Fibroblast of lung (primary cell): ENCODE results near the gene PLB1. TPM values are rescaled to one million over a fixed set of nuclear protein-coding genes. Genes with fewer than 3 reads are reported as not detected.

Source experiments
- DNase-seq, 2 donors: peaks; one replicate each; pipeline versions ENCODE4 v3.0.0 to v3.0.0-alpha.2; 2010; ENCODE audit warnings: low read depth in 2 of 2
- H2AFZ ChIP-seq: 2 replicates; pipeline ENCODE4 v1.5.1; 2012; ENCODE audit warnings: low read length, control low read depth, inconsistent platforms
- H3K27ac ChIP-seq: 2 replicates; pipeline ENCODE4 v1.5.1; 2011; ENCODE audit warnings: low read length, control low read depth; ENCODE audit not compliant: insufficient read depth
- H3K27me3 ChIP-seq: 2 replicates; pipeline ENCODE4 v1.5.1; 2011; ENCODE audit warnings: mild to moderate bottlenecking, low read length; ENCODE audit not compliant: control insufficient read depth, insufficient read depth
- H3K36me3 ChIP-seq: 2 replicates; pipeline ENCODE4 v1.5.1; 2011; ENCODE audit warnings: low read length; ENCODE audit not compliant: control insufficient read depth, insufficient read depth
- H3K4me1 ChIP-seq: 2 replicates; pipeline ENCODE4 v1.5.1; 2011; ENCODE audit warnings: low read length; ENCODE audit not compliant: control insufficient read depth, insufficient read depth; ENCODE audit errors: extremely low read depth
- H3K4me2 ChIP-seq: 2 replicates; pipeline ENCODE4 v1.5.1; 2011; ENCODE audit warnings: low read length, control low read depth; ENCODE audit not compliant: insufficient read depth; ENCODE audit errors: extremely low read depth
- H3K4me3 ChIP-seq, 4 experiments: fragments of 200-600 bp in 1 of 4; sonication (generic) in 1 of 4; replicated peaks in 1 of 4; 2 replicates each; pipeline ENCODE4 v1.5.1; 2011 to 2016; ENCODE audit warnings: low read length in 4 of 4, low read depth in 3 of 4, mild to moderate bottlenecking in 3 of 4, control low read depth in 2 of 4, inconsistent platforms in 1 of 4, mixed read lengths in 1 of 4; ENCODE audit not compliant: insufficient read depth in 1 of 4; ENCODE audit errors: control extremely low read depth in 1 of 4
- H3K79me2 ChIP-seq: 2 replicates; pipeline ENCODE4 v1.5.1; 2012; ENCODE audit warnings: mild to moderate bottlenecking, low read length, inconsistent platforms; ENCODE audit not compliant: control insufficient read depth, insufficient read depth
- H3K9ac ChIP-seq: 2 replicates; pipeline ENCODE4 v1.5.1; 2011; ENCODE audit warnings: mild to moderate bottlenecking, low read length, control low read depth; ENCODE audit not compliant: insufficient read depth
- H3K9me3 ChIP-seq: 2 replicates; pipeline ENCODE4 v1.5.1; 2012; ENCODE audit warnings: low read depth, low read length; ENCODE audit not compliant: control insufficient read depth, insufficient read depth
- H4K20me1 ChIP-seq: 2 replicates; pipeline ENCODE4 v1.5.1; 2011; ENCODE audit warnings: low read length; ENCODE audit not compliant: control insufficient read depth, insufficient read depth; ENCODE audit errors: extremely low read depth
- EZH2 ChIP-seq: IDR thresholded peaks from 2 replicates; pipeline ENCODE4 v1.5.1; 2012; ENCODE audit warnings: low read length, control low read depth, mild to moderate bottlenecking; ENCODE audit errors: missing control alignments
- polyA plus RNA-seq, 2 donors: library from polyadenylated mRNA; depleted of rRNA in 1 of 2; stranded (reverse) in 1 of 2; unstranded in 1 of 2; fragments of >200 nt; gene quantifications; 2 replicates each; pipeline ENCODE4 v1.2.1, GENCODE V29; 2011 to 2012; ENCODE audit warnings: missing spikeins in 1 of 2
- total RNA-seq: library from RNA; depleted of rRNA; stranded (reverse); fragments of >200 nt; gene quantifications from 2 replicates; pipeline ENCODE4 v1.2.1, GENCODE V29; 2014
- TF ChIP-seq, protein P1 (sequence below), 2 donors: IDR thresholded peaks in 1 of 2; conservative IDR thresholded peaks in 1 of 2; 1 replicate in 1 of 2; 2 replicates in 1 of 2; pipeline ENCODE4 v1.5.1; 2011 to 2012; ENCODE audit warnings: low read length in 2 of 2, control low read depth in 1 of 2, inconsistent platforms in 1 of 2, low read depth in 1 of 2, mild to moderate bottlenecking in 1 of 2

The PLB1 gene
- total and polyA plus RNA-seq, 2 donors (not counting 1 experiment from before 2014, with no cell fraction given): 0.70 to 1.8 TPM

DNA sequence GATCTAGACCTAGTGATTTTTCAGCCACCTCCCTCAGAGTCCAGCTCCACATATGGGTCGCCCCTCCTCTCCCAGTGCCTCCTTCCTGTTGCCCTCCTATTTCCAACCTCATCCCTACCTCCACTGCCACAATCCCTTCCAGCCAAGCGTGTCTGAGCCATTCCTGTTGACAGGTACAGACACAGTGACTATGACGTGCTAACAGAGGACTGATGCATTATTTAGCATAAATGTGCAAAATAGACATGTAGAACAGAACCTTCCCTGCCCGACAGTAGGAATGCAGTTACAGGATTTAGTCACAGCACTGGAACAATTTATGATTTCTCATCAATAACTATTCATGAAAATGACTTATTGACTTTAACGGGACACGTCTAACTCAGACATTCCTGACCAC, 171.4 kb downstream of the PLB1 start:
- Histone ChIP-seq H3K27me3 (no peaks in the 10 kb centered on the region), H3K4me3 (no peak overlapping the region), H4K20me1 (no peaks in the 10 kb centered on the region), H3K27ac (no peak overlapping the region), H3K36me3 (no peaks in the 10 kb centered on the region), H3K9ac (no peak overlapping the region), H3K79me2 (no peaks in the 10 kb centered on the region), H3K9me3 (no peaks in the 10 kb centered on the region), H3K4me1 (peaks cover 28% of the 10 kb centered on the region), H2AFZ (no peak overlapping the region), H3K4me2 (no peak overlapping the region)
- TF ChIP-seq, protein P1, sequence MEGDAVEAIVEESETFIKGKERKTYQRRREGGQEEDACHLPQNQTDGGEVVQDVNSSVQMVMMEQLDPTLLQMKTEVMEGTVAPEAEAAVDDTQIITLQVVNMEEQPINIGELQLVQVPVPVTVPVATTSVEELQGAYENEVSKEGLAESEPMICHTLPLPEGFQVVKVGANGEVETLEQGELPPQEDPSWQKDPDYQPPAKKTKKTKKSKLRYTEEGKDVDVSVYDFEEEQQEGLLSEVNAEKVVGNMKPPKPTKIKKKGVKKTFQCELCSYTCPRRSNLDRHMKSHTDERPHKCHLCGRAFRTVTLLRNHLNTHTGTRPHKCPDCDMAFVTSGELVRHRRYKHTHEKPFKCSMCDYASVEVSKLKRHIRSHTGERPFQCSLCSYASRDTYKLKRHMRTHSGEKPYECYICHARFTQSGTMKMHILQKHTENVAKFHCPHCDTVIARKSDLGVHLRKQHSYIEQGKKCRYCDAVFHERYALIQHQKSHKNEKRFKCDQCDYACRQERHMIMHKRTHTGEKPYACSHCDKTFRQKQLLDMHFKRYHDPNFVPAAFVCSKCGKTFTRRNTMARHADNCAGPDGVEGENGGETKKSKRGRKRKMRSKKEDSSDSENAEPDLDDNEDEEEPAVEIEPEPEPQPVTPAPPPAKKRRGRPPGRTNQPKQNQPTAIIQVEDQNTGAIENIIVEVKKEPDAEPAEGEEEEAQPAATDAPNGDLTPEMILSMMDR (conservative IDR thresholded peaks at IDR 0.05 in 1 of 2, IDR thresholded peaks at IDR 0.05 in 1 of 2; ENCODE audit: low read depth in 1 of 2, low read length in 2 of 2): no peak
- TF ChIP-seq EZH2: no peak
- no peak for DNase-seq

DNA sequence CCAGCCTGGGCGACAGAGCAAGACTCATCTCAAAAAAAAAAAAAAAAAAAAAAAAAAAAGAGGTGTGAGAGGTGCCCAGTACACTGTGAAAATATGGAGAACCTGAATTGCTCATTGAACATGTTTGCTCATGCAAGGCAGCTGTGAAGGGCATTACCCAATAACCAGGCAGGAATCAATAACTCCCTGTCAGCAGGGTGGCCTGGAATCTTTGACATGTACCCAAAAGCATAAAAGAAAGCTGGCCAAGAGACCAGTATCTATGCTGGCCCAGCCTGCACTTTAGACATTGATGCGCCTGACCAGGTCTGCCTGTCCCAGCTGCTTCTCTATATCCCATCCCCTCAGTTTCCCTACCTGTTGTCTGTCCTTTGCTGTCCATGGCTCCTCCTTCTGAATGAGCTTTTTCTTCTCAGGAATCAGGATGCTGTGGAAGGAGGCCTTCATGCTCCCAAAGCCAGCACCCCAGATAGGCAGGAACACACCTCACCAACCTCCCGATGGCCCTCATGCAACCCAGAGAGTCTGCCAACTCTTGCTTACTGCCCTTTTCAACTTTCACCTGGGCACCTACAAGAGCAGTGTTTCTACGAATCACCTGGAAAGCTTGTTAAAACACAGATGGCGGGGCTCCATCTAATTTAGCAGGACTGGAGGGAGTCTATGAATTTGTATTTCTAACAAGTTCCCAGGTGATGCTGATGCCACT, 172.4 kb downstream of the PLB1 start:
- H3K4me3 ChIP-seq: no peak overlapping the region
- TF ChIP-seq, protein P1 (conservative IDR thresholded peaks at IDR 0.05 in 1 of 2, IDR thresholded peaks at IDR 0.05 in 1 of 2; ENCODE audit: low read depth in 1 of 2, low read length in 2 of 2): no peak
- TF ChIP-seq EZH2: no peak
- no peak overlapping the region for H2AFZ ChIP-seq
- no peaks in the 10 kb centered on the region for H3K9me3 ChIP-seq
- no peaks in the 10 kb centered on the region for H3K79me2 ChIP-seq
- peaks cover 19% of the 10 kb centered on the region for H3K4me1 ChIP-seq
- no peak overlapping the region for H3K27ac ChIP-seq
- H3K9ac ChIP-seq: no peak overlapping the region
- no peaks in the 10 kb centered on the region for H4K20me1 ChIP-seq
- H3K36me3 ChIP-seq: no peaks in the 10 kb centered on the region
- no peaks in the 10 kb centered on the region for H3K27me3 ChIP-seq
- no peak for DNase-seq
- no peak overlapping the region for H3K4me2 ChIP-seq

DNA sequence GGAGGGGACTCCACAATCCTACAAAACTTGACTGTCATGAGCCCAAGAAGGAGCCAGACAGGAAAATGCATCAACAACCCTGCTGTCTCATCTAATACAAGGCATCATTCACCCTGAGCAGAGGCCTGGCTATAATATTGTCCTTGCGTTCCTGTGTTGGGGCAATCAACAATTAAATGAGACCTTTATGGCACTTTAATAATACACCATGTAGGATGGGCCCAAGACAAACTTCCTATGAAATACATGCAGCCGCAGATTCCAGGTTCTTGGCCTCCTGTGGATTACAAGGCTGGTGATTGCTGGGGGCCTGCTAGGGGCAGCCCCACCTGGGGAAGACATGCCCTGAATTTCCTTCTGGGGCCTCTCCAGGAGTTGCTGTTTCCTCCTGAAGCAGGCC, 173.0 kb downstream of the PLB1 start:
- H3K27ac ChIP-seq: no peak overlapping the region
- no peaks in the 10 kb centered on the region for H4K20me1 ChIP-seq
- no peak overlapping the region for H3K4me3 ChIP-seq
- no peaks in the 10 kb centered on the region for H3K36me3 ChIP-seq
- H3K79me2 ChIP-seq: no peaks in the 10 kb centered on the region
- H2AFZ ChIP-seq: no peak overlapping the region
- H3K4me1 ChIP-seq: peaks cover 13% of the 10 kb centered on the region
- no peak for TF ChIP-seq EZH2
- TF ChIP-seq, protein P1 (conservative IDR thresholded peaks at IDR 0.05 in 1 of 2, IDR thresholded peaks at IDR 0.05 in 1 of 2; ENCODE audit: low read depth in 1 of 2, low read length in 2 of 2): no peak
- no peaks in the 10 kb centered on the region for H3K9me3 ChIP-seq
- DNase-seq: no peak
- no peak overlapping the region for H3K9ac ChIP-seq
- no peak overlapping the region for H3K4me2 ChIP-seq
- no peaks in the 10 kb centered on the region for H3K27me3 ChIP-seq
